ENCODE measurements around the gene PRKCA.

Gene PRKCA

GRCh38 chr17:66790501-66791061, 488.2 kb downstream of the PRKCA start:
- DNase-seq, result no peak

- DNase-seq, result no peak
These were observed 488.9 kb downstream of the PRKCA start for GRCh38 chr17:66791347-66791746.

GRCh38 chr17:66793814-66794213, 491.4 kb downstream of the PRKCA start:
- DNase-seq, result no peak

- no peak for DNase-seq
These were observed 493.1 kb downstream of the PRKCA start for GRCh38 chr17:66795486-66795885.

- DNase-seq, result no peak
These were observed 497.6 kb downstream of the PRKCA start for GRCh38 chr17:66799849-66800537.

GRCh38 chr17:66803474-66803951, 501.1 kb downstream of the PRKCA start:
- DNase-seq, result no peak

GRCh38 chr17:66805567-66805966, 503.2 kb downstream of the PRKCA start:
- DNase-seq, result no peak

GRCh38 chr17:66807182-66807581, 504.8 kb downstream of the PRKCA start:
- DNase-seq, result no peak

GRCh38 chr17:66809408-66809807, 507.0 kb downstream of the PRKCA start:
- DNase-seq, result no peak

GRCh38 chr17:66810951-66811682, 508.7 kb downstream of the PRKCA start:
- no peak for DNase-seq

GRCh38 chr17:66811683-66812054, 509.3 kb downstream of the PRKCA start:
- no peak for DNase-seq

GRCh38 chr17:66812571-66812970, 510.2 kb downstream of the PRKCA start:
- DNase-seq, result no peak

GRCh38 chr17:66813296-66813695, 510.9 kb downstream of the PRKCA start:
- no peak for DNase-seq

GRCh38 chr17:66814026-66814425, 511.6 kb downstream of the PRKCA start:
- no peak for DNase-seq

- DNase-seq, result no peak
These were observed 512.2 kb downstream of the PRKCA start for GRCh38 chr17:66814570-66814969.

- DNase-seq, result no peak
These were observed 515.3 kb downstream of the PRKCA start for GRCh38 chr17:66817750-66818149.

GRCh38 chr17:66819466-66819865, 517.1 kb downstream of the PRKCA start:
- no peak for DNase-seq

- no peak for DNase-seq
These were observed 519.6 kb downstream of the PRKCA start for GRCh38 chr17:66822009-66822408.

- DNase-seq, result no peak
These were observed 524.4 kb downstream of the PRKCA start for GRCh38 chr17:66826856-66827255.

GRCh38 chr17:66829386-66829864, 527.0 kb downstream of the PRKCA start:
- no peak for DNase-seq

GRCh38 chr17:66829883-66830282, 527.5 kb downstream of the PRKCA start:
- no peak for DNase-seq

- DNase-seq, result no peak
These were observed 528.0 kb downstream of the PRKCA start for GRCh38 chr17:66830451-66830850.

- DNase-seq, result no peak
These were observed 529.2 kb downstream of the PRKCA start for GRCh38 chr17:66831383-66832210.

Measured in NCI-H526 treated with DMSO at 0.1 percent for 48 hours (cell line).